Measurements from ENCODE around the gene ZDHHC14. TPM values are rescaled to one million over a fixed set of nuclear protein-coding genes. Genes with fewer than 3 reads are reported as not detected.

The ZDHHC14 gene
- total and polyA plus RNA-seq, 2 experiments from 2014 or later, result 7.5 to 10.1 TPM

GRCh38 chr6:157724960-157725741 is 344.2 kb downstream of the ZDHHC14 start:
- no peak for TF ChIP-seq CTCF (IDR thresholded peaks at IDR 0.05; ENCODE audit: low read depth, low read length)
- no peak for DNase-seq (ENCODE audit: low read depth in 1 of 2, low spot score in 1 of 2)
- H3K9me3 ChIP-seq (ENCODE audit: low read depth), result no peaks in the 10 kb centered on the region
- no peak overlapping the region for H3K27ac ChIP-seq
- H3K36me3 ChIP-seq, result no peaks in the 10 kb centered on the region
- H3K27me3 ChIP-seq, result no peaks in the 10 kb centered on the region
- no peak overlapping the region for H3K4me3 ChIP-seq
- no peaks in the 10 kb centered on the region for H3K4me1 ChIP-seq (ENCODE audit: low read depth)

- no peak overlapping the region for H3K27ac ChIP-seq
- no peak for DNase-seq (ENCODE audit: low read depth in 1 of 2, low spot score in 1 of 2)
These were observed 344.8 kb downstream of the ZDHHC14 start for GRCh38 chr6:157725836-157726235.

GRCh38 chr6:157726892-157727628 is 346.1 kb downstream of the ZDHHC14 start:
- peak in 1 of 2 donors; percentile 33 for DNase-seq (ENCODE audit: low read depth in 1 of 2, low spot score in 1 of 2)
- Histone ChIP-seq H3K27me3 (no peaks in the 10 kb centered on the region), H3K36me3 (no peaks in the 10 kb centered on the region), H3K4me1 (ENCODE audit: low read depth) (no peaks in the 10 kb centered on the region), H3K9me3 (ENCODE audit: low read depth) (no peaks in the 10 kb centered on the region), H3K27ac (no peak overlapping the region), H3K4me3 (no peak overlapping the region)
- no peak for TF ChIP-seq CTCF (IDR thresholded peaks at IDR 0.05; ENCODE audit: low read depth, low read length)

More at GRCh38 chr6:157725836-157726235, 344.8 kb downstream of the ZDHHC14 start:
- no peaks in the 10 kb centered on the region for H3K9me3 ChIP-seq (ENCODE audit: low read depth)
- H3K4me1 ChIP-seq (ENCODE audit: low read depth), result no peaks in the 10 kb centered on the region
- H3K27me3 ChIP-seq, result no peaks in the 10 kb centered on the region
- TF ChIP-seq CTCF (IDR thresholded peaks at IDR 0.05; ENCODE audit: low read depth, low read length), result no peak
- H3K36me3 ChIP-seq, result no peaks in the 10 kb centered on the region
- H3K4me3 ChIP-seq, result no peak overlapping the region

Other genes starting within 250 kb of the ZDHHC14 start
- 6.3 and 8.7 TPM in 2 replicates for gene TMEM242, start 57.7 kb upstream of the ZDHHC14 start, total RNA-seq
- gene TMEM242, start 57.7 kb upstream of the ZDHHC14 start, polyA plus RNA-seq, result 19.0 and 20.2 TPM in 2 replicates